Natural killer cell (primary cell): ENCODE measurements around the gene SUMO2. TPM values are rescaled to one million over a fixed set of nuclear protein-coding genes. Genes with fewer than 3 reads are reported as not detected.
A peak's percentile ranks its signal among the peaks of the same experiment; 100 is the strongest.
"Not testable (repeated sequence)": the region's sequence is repeated elsewhere in the genome, so short reads cannot be mapped to it uniquely, and the experiment has no call there.

ENCODE experiments used
- ATAC-seq, 3 donors: fragments of 150-1000 bp in 2 of 3; fragments of 200-7000 bp in 1 of 3; cut with Tn5 transposase; 1 replicate in 1 of 3; 2 replicates in 2 of 3; pipeline ENCODE4 v1.10.0; 2021; ENCODE audit warnings: mild to moderate bottlenecking in 2 of 3, moderate library complexity in 2 of 3
- DNase-seq, 2 donors: peaks; one replicate each; pipeline versions ENCODE4 v3.0.0 to v3.0.0-alpha.2; 2013 to 2021; ENCODE audit warnings: mixed read lengths in 1 of 2
- H3K27ac ChIP-seq: one replicate; pipeline ENCODE4 v1.5.1; 2013; ENCODE audit warnings: mild to moderate bottlenecking, low read length
- H3K27me3 ChIP-seq: one replicate; pipeline ENCODE4 v1.6.1; 2013; ENCODE audit warnings: low read length; ENCODE audit not compliant: control insufficient read depth, insufficient read depth
- H3K36me3 ChIP-seq: one replicate; pipeline ENCODE4 v1.6.1; 2013; ENCODE audit warnings: low read length; ENCODE audit not compliant: control insufficient read depth, insufficient read depth
- H3K4me1 ChIP-seq: one replicate; pipeline ENCODE4 v1.6.1; 2013; ENCODE audit warnings: low read length; ENCODE audit not compliant: control insufficient read depth, insufficient read depth
- H3K4me3 ChIP-seq: one replicate; pipeline ENCODE4 v1.5.1; 2013; ENCODE audit warnings: low read length
- H3K9me3 ChIP-seq: one replicate; pipeline ENCODE4 v1.6.1; 2013; ENCODE audit warnings: low read length; ENCODE audit not compliant: control insufficient read depth, insufficient read depth
- H3K27ac Mint-ChIP-seq, 2 donors: one replicate each; pipeline ENCODE4 v1.8.0; 2022; ENCODE audit warnings: mild to moderate bottlenecking in 2 of 2, mixed read lengths in 2 of 2, moderate library complexity in 1 of 2
- H3K27me3 Mint-ChIP-seq, 2 donors: one replicate each; pipeline ENCODE4 v1.8.0; 2022; ENCODE audit warnings: low read depth in 2 of 2, mixed read lengths in 2 of 2
- H3K36me3 Mint-ChIP-seq: one replicate; pipeline ENCODE4 v1.8.0; 2022; ENCODE audit warnings: mixed read lengths
- H3K4me1 Mint-ChIP-seq, 2 donors: one replicate each; pipeline ENCODE4 v1.8.0; 2022; ENCODE audit warnings: mixed read lengths in 2 of 2
- H3K4me3 Mint-ChIP-seq: one replicate; pipeline ENCODE4 v1.8.0; 2022; ENCODE audit warnings: mild to moderate bottlenecking, moderate library complexity, mixed read lengths
- H3K9me3 Mint-ChIP-seq, 2 donors: one replicate each; pipeline ENCODE4 v1.8.0; 2022; ENCODE audit warnings: mixed read lengths in 2 of 2
- WGBS: methylation state at CpG from one replicate; pipeline ENCODE4 v1.1.7; 2013; ENCODE audit warnings: missing lambda C conversion rate; ENCODE audit not compliant: insufficient coverage; 5-methylcytosine and 5-hydroxymethylcytosine counted together
- intact Hi-C: fragments of 100-400 bp; cut with micrococcal nuclease; formaldehyde crosslinking; loops from one replicate; pipeline ENCODE4 v1.14.2; 2022
- total RNA-seq, 4 donors: library from RNA; stranded (reverse); fragments of 120-200 nt in 1 of 4; gene quantifications; one replicate each; pipeline versions ENCODE4 v1.2.3 to v1.2.4, GENCODE V29; 2013 to 2022
- TF ChIP-seq, protein P1 (sequence below): fragments of 200-600 bp; IDR thresholded peaks from one replicate; pipeline ENCODE4 v1.8.0; 2022; ENCODE audit warnings: antibody characterized with exemption

Gene SUMO2
- total RNA-seq, 3 donors from 2014 or later (not counting 1 experiment from before 2014, with no cell fraction given), result 240 to 294 (median 250) TPM

DNA sequence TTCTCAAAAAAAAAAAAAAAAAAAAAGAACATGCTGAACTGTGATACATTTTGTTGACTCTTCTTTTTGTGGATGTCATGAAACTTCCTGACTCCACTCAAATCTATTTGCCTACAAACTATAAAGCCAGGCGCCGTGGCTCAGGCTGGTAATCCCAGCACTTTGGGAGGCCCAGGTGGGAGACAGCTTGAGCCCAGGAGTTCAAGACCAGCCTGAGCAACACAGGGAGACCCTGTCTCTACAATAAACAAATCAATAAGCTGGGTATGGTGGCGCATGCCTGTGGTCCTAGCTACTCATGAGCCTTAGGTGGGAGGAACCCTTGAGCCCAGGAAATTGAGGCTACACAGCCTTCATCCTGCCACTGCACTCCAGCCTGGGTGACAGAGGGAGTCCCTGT, 49.8 kb downstream of the SUMO2 start:
- H3K4me1 ChIP-seq, result peaks cover 21% of the 10 kb centered on the region
- H3K9me3 ChIP-seq, result no peaks in the 10 kb centered on the region
- no peak overlapping the region for H3K4me3 ChIP-seq
- no peak overlapping the region for H3K27ac Mint-ChIP-seq
- H3K27me3 Mint-ChIP-seq, result no peaks in the 10 kb centered on the region
- TF ChIP-seq, protein P1, sequence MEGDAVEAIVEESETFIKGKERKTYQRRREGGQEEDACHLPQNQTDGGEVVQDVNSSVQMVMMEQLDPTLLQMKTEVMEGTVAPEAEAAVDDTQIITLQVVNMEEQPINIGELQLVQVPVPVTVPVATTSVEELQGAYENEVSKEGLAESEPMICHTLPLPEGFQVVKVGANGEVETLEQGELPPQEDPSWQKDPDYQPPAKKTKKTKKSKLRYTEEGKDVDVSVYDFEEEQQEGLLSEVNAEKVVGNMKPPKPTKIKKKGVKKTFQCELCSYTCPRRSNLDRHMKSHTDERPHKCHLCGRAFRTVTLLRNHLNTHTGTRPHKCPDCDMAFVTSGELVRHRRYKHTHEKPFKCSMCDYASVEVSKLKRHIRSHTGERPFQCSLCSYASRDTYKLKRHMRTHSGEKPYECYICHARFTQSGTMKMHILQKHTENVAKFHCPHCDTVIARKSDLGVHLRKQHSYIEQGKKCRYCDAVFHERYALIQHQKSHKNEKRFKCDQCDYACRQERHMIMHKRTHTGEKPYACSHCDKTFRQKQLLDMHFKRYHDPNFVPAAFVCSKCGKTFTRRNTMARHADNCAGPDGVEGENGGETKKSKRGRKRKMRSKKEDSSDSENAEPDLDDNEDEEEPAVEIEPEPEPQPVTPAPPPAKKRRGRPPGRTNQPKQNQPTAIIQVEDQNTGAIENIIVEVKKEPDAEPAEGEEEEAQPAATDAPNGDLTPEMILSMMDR, result no peak
- ATAC-seq (no peak), DNase-seq (no peak)
- H3K4me3 Mint-ChIP-seq, result no peak overlapping the region
- peaks cover 7 to 18% of the 10 kb centered on the region in 2 donors for H3K4me1 Mint-ChIP-seq
- H3K27me3 ChIP-seq, result no peaks in the 10 kb centered on the region
- WGBS, result 100% methylated on average over 3 of the region's 3 CpGs
- intact Hi-C loops, result loop anchor here (5.0 kb wide), 1 partner anchor 39 kb away; no protein-coding TSS in a partner anchor
- no peaks in the 10 kb centered on the region for H3K36me3 Mint-ChIP-seq
- H3K9me3 Mint-ChIP-seq, result no peaks in the 10 kb centered on the region
- H3K36me3 ChIP-seq, result peaks cover 9% of the 10 kb centered on the region
- no peak overlapping the region for H3K27ac ChIP-seq

DNA sequence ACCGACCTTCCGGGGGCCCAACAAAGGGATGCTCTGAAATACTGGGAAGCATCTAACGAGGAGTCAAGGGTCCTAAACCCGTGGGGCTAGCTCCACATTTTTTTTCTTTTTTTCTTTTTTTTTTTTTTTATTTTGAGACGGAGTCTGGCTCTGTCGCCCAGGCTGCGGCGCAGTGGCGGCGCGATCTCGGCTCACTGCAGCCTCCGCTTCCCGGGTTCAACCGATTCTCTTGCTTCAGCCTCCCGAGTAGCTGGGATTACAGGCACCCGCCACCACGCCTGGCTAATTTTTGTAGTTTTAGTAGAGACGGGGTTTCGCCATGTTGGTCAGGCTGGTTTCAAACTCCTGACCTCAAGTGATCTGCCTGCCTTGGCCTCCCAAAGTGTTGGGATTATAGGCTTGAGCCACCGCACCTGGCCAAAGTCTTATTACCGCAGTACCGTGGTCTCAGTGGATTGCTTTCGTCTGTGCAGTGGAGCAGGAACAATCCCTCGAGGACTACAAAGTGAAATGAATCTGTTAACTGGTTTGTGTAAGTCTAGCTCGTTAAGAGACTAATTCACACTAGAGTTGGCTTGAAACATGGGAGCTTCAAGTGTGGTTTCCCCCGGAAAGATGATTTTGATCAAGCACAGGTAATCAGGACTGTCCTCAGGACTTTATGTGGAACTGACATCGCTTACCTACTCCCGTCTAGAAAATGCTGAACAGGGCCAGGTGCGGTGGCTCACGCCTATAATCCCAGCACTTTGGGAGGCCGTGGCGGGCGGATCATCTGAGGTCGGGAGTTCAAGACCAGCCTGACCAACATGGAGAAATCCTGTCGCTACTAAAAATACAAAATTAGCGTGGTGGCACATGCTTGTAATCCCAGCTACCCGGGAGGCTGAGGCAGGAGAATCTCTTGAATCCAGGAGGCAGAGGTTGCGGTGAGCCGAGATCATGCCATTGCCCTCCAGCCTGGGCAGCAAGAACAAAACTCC, 50.5 kb downstream of the SUMO2 start:
- peaks cover 7 to 18% of the 10 kb centered on the region in 2 donors for H3K4me1 Mint-ChIP-seq

DNA sequence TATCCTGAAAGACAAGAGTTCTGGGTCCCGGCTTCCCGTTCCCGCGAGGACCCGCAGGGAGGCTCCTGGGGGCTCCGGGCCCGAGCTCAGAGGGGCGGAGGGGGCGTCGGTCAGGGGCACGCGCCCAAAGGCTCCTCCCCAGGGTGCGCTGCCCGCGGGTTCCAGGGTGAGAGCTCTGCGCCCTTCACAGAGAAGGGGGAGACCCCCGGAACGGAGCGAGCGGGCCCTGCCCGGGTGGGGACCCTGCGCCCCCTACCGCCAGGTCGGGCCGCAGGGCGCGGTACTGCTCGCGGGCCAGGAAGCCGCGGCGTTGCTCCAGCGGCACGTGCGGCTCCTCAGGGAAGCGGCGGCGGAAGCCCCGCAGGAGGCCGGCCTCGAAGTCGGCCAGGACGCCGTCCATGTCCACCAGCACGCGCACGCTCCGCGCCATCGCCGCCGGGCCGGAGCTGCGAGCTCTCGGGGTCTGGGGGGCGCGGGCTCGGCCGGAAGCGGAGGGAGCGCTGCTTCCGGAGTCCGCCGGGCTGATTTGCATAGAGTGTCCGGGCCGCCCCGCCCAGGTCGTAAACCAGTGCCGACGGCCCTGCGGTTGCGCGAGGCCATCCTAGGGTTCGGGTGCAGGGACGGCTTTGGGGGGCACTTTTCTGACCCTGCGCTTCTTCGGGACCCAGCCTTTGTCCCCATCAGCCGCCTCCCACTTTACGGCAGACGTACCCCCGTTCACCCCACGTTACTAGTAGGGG, 51.3 kb downstream of the SUMO2 start, which contains the start of gene NT5C:
Gene NT5C (minus strand): TSS at position 465 of the 740 bp plus-strand sequence. CDS start 35 bp downstream, at position 430.
- intact Hi-C loops, result loop anchor here (2.0 to 5.0 kb wide), 2 partner anchors 17 to 41 kb away; no protein-coding TSS in a partner anchor
- H3K4me3 ChIP-seq, result peak within 1 kb of the TSS; percentile 83
- ATAC-seq (peak; percentile 84 to 88 (median 86)), DNase-seq (peak; percentile 70 to 78)
- Mint-ChIP-seq H3K9me3 (no peaks in the 10 kb centered on the region), H3K4me3 (peak within 1 kb of the TSS; percentile 89), H3K4me1 (peaks cover 7 to 18% of the 10 kb centered on the region in 2 donors), H3K27me3 (no peaks in the 10 kb centered on the region), H3K27ac (peak within 1 kb of the TSS; percentile 84 to 89), H3K36me3 (no peaks in the 10 kb centered on the region)
- peaks cover 21% of the 10 kb centered on the region for H3K4me1 ChIP-seq
- no peaks in the 10 kb centered on the region for H3K27me3 ChIP-seq
- TF ChIP-seq, protein P1, result peak; percentile 50
- H3K36me3 ChIP-seq, result peaks cover 9% of the 10 kb centered on the region
- under 1% methylated on average over 82 of the region's 82 CpGs for WGBS
- H3K9me3 ChIP-seq, result no peaks in the 10 kb centered on the region
- H3K27ac ChIP-seq, result peak within 1 kb of the TSS; percentile 71

More for the DNA sequence above, 50.5 kb downstream of the SUMO2 start:
- Mint-ChIP-seq H3K4me3 (peak overlapping the region; percentile 86), H3K27ac (peak overlapping the region; percentile 53 to 89)
- not testable (repeated sequence) for H3K36me3 Mint-ChIP-seq, H3K9me3 Mint-ChIP-seq, ATAC-seq, H3K27me3 Mint-ChIP-seq, H3K36me3 ChIP-seq, H3K27me3 ChIP-seq, H3K9me3 ChIP-seq
- intact Hi-C loops, result loop anchor here (5.0 kb wide), 1 partner anchor 40 kb away; no protein-coding TSS in a partner anchor
- WGBS, result 74% methylated on average over 40 of the region's 40 CpGs
- H3K27ac ChIP-seq, result peak overlapping the region; percentile 66
- peaks cover 21% of the 10 kb centered on the region for H3K4me1 ChIP-seq
- DNase-seq, result peak in 1 of 2 donors; percentile 14
- H3K4me3 ChIP-seq, result peak overlapping the region; percentile 83
